HEK293 (cell line): ENCODE data around the gene PLCL2.

Experiments used
- CTCF ChIA-PET: fragments of 350-600 bp; formaldehyde crosslinking; extraction: SDS; loops from one replicate; lab custom pipeline; 2021; ENCODE audit warnings: antibody characterized with exemption; lab: Yijun Ruan, JAX
- POLR2A ChIA-PET: fragments of 300-600 bp; formaldehyde crosslinking; extraction: SDS; loops from one replicate; lab custom pipeline; 2020; ENCODE audit warnings: antibody characterized with exemption, inconsistent platforms; lab: Yijun Ruan, JAX
- H3K27ac ChIP-seq: fragments of 200-500 bp; sonication (Bioruptor generic); 2 replicates; pipeline ENCODE4 v1.5.1; 2014; ENCODE audit warnings: low read depth, low read length, control low read depth, inconsistent platforms; ENCODE audit errors: extremely low read depth
- H3K36me3 ChIP-seq, 2 experiments: fragments of 200-500 bp in 1 of 2; sonication (Bioruptor generic) in 1 of 2; 1 replicate in 1 of 2; 2 replicates in 1 of 2; pipeline ENCODE4 v1.5.1; 2014 to 2017; ENCODE audit warnings: inconsistent platforms in 2 of 2, low read length in 2 of 2; ENCODE audit not compliant: control insufficient read depth in 2 of 2, insufficient read depth in 1 of 2
- H3K4me1 ChIP-seq: fragments of 200-500 bp; sonication (Bioruptor generic); 2 replicates; pipeline ENCODE4 v1.5.1; 2014; ENCODE audit warnings: mild to moderate bottlenecking, low read length, inconsistent platforms; ENCODE audit not compliant: control insufficient read depth, insufficient read depth
- H3K4me3 ChIP-seq: 2 replicates; pipeline ENCODE4 v1.5.1; 2011; ENCODE audit warnings: low read depth, mild to moderate bottlenecking, control low read depth, low read length, moderate library complexity
- H3K9me3 ChIP-seq: fragments of 200-500 bp; sonication (Bioruptor generic); 2 replicates; pipeline ENCODE4 v1.5.1; 2014; ENCODE audit warnings: low read depth, low read length, inconsistent platforms; ENCODE audit not compliant: control insufficient read depth, insufficient read depth
- MEIS1 ChIP-seq: sonication (generic); formaldehyde crosslinking; IDR thresholded peaks from 2 replicates; pipeline ENCODE4 v1.8.1; 2022; ENCODE audit warnings: missing genetic modification reagents, mild to moderate bottlenecking, borderline replicate concordance
- SP3 ChIP-seq: fragments of 450-650 bp; formaldehyde crosslinking; IDR thresholded peaks from 2 replicates; pipeline ENCODE4 v1.5.1; 2016; ENCODE audit warnings: missing biosample characterization, missing genetic modification characterization
- ZNF132 ChIP-seq: fragments of 450-650 bp; formaldehyde crosslinking; IDR thresholded peaks from 2 replicates; pipeline ENCODE4 v1.5.1; 2017; ENCODE audit warnings: missing biosample characterization, missing genetic modification characterization, borderline replicate concordance
- ZNF157 ChIP-seq: fragments of 450-650 bp; formaldehyde crosslinking; IDR thresholded peaks from 2 replicates; pipeline ENCODE4 v1.5.1; 2016; ENCODE audit warnings: missing biosample characterization, missing genetic modification characterization
- ZNF18 ChIP-seq: fragments of 450-650 bp; formaldehyde crosslinking; IDR thresholded peaks from 2 replicates; pipeline ENCODE4 v1.5.1; 2016; ENCODE audit warnings: missing biosample characterization, missing genetic modification characterization
- ZNF184 ChIP-seq: fragments of 450-650 bp; IDR thresholded peaks from 2 replicates; pipeline ENCODE4 v1.5.1; 2018; ENCODE audit warnings: missing biosample characterization, mild to moderate bottlenecking, missing genetic modification characterization
- ZNF214 ChIP-seq: fragments of 450-650 bp; formaldehyde crosslinking; IDR thresholded peaks from 2 replicates; pipeline ENCODE4 v1.5.1; 2017; ENCODE audit warnings: missing biosample characterization, mild to moderate bottlenecking, missing genetic modification characterization, borderline replicate concordance
- ZNF302 ChIP-seq: fragments of 450-650 bp; formaldehyde crosslinking; IDR thresholded peaks from 2 replicates; pipeline ENCODE4 v1.5.1; 2016; ENCODE audit warnings: missing biosample characterization, missing genetic modification characterization, low read depth
- ZNF354C ChIP-seq: fragments of 450-650 bp; formaldehyde crosslinking; IDR thresholded peaks from 2 replicates; pipeline ENCODE4 v1.5.1; 2016; ENCODE audit warnings: missing biosample characterization, missing genetic modification characterization, low read depth, borderline replicate concordance
- ZNF362 ChIP-seq: fragments of 450-650 bp; formaldehyde crosslinking; IDR thresholded peaks from 2 replicates; pipeline ENCODE4 v1.5.1; 2016; ENCODE audit warnings: missing biosample characterization, missing genetic modification characterization
- ZNF391 ChIP-seq: fragments of 450-650 bp; formaldehyde crosslinking; IDR thresholded peaks from 2 replicates; pipeline ENCODE4 v1.5.1; 2016; ENCODE audit warnings: low read depth, missing biosample characterization, missing genetic modification characterization, borderline replicate concordance
- ZNF416 ChIP-seq: fragments of 450-650 bp; formaldehyde crosslinking; IDR thresholded peaks from 2 replicates; pipeline ENCODE4 v1.5.1; 2016; ENCODE audit warnings: missing biosample characterization, missing genetic modification characterization
- ZNF510 ChIP-seq: fragments of 450-650 bp; formaldehyde crosslinking; IDR thresholded peaks from 2 replicates; pipeline ENCODE4 v1.5.1; 2018; ENCODE audit warnings: mild to moderate bottlenecking, missing genetic modification characterization, missing biosample characterization; ENCODE audit not compliant: insufficient replicate concordance
- ZNF549 ChIP-seq: fragments of 450-650 bp; IDR thresholded peaks from 2 replicates; pipeline ENCODE4 v1.5.1; 2018; ENCODE audit warnings: missing biosample characterization, missing genetic modification characterization, mild to moderate bottlenecking, inconsistent platforms, moderate library complexity
- ZNF561 ChIP-seq: fragments of 450-650 bp; IDR thresholded peaks from 2 replicates; pipeline ENCODE4 v1.5.1; 2018; ENCODE audit warnings: missing biosample characterization, missing genetic modification characterization, borderline replicate concordance
- ZNF596 ChIP-seq: fragments of 450-650 bp; IDR thresholded peaks from 2 replicates; pipeline ENCODE4 v1.5.0; 2018; ENCODE audit warnings: missing biosample characterization, mild to moderate bottlenecking, missing genetic modification characterization, moderate library complexity
- ZNF623 ChIP-seq: fragments of 450-650 bp; formaldehyde crosslinking; IDR thresholded peaks from 2 replicates; pipeline ENCODE4 v1.5.1; 2016; ENCODE audit warnings: missing biosample characterization, missing genetic modification characterization
- ZNF664 ChIP-seq: fragments of 450-650 bp; formaldehyde crosslinking; IDR thresholded peaks from 2 replicates; pipeline ENCODE4 v1.5.1; 2016; ENCODE audit warnings: missing biosample characterization, missing genetic modification characterization
- ZNF670 ChIP-seq: fragments of 450-650 bp; formaldehyde crosslinking; IDR thresholded peaks from 2 replicates; pipeline ENCODE4 v1.5.1; 2016; ENCODE audit warnings: missing biosample characterization, missing genetic modification characterization, low read depth
- ZNF701 ChIP-seq: fragments of 450-650 bp; formaldehyde crosslinking; IDR thresholded peaks from 2 replicates; pipeline ENCODE4 v1.5.1; 2016; ENCODE audit warnings: missing biosample characterization, missing genetic modification characterization
- ZNF777 ChIP-seq: fragments of 450-650 bp; formaldehyde crosslinking; IDR thresholded peaks from 2 replicates; pipeline ENCODE4 v1.5.1; 2017; ENCODE audit warnings: missing biosample characterization, missing genetic modification characterization, borderline replicate concordance
- ZNF791 ChIP-seq: fragments of 450-650 bp; formaldehyde crosslinking; IDR thresholded peaks from 2 replicates; pipeline ENCODE4 v1.5.1; 2016; ENCODE audit warnings: missing biosample characterization, missing genetic modification characterization
- ZXDB ChIP-seq: fragments of 450-650 bp; formaldehyde crosslinking; IDR thresholded peaks from 2 replicates; pipeline ENCODE4 v1.5.1; 2016; ENCODE audit warnings: missing biosample characterization, missing genetic modification characterization

PLCL2 gene

GRCh38 chr3:17014284-17014683 lies 129.5 kb downstream of the PLCL2 start:
- TF ChIP-seq ZNF510 (no peak), ZXDB (tag by site-specific recombination) (no peak), ZNF157 (tag by site-specific recombination) (no peak), ZNF664 (tag by site-specific recombination) (no peak), ZNF777 (tag by site-specific recombination) (no peak), ZNF670 (no peak), ZNF701 (tag by site-specific recombination) (no peak), ZNF561 (tag by site-specific recombination) (no peak), ZNF18 (tag by site-specific recombination) (no peak), ZNF354C (tag by site-specific recombination) (no peak), SP3 (tag by site-specific recombination) (no peak), ZNF416 (no peak), ZNF132 (tag by site-specific recombination) (no peak), ZNF391 (tag by site-specific recombination) (no peak), ZNF596 (tag by site-specific recombination) (no peak)
- TF ChIP-seq, all 188 proteins: peak for 0
- CTCF ChIA-PET = no interaction called here
- Histone ChIP-seq H3K4me1 (0 out of 2 replicates have a peak, but pooled peaks cover 2% of the 10 kb centered on the region), H3K9me3 (no peaks in the 10 kb centered on the region), H3K36me3 (peaks cover 0 to 5% of the 10 kb centered on the region in 2 experiments; a peak in 2 of 3 replicates), H3K27ac (no peak overlapping the region), H3K4me3 (no peak overlapping the region)
- POLR2A ChIA-PET = interaction anchor here (0.6 kb wide), 1 partner anchor 343 kb away, joined by 3 read pairs; no protein-coding TSS in a partner anchor

GRCh38 chr3:17014709-17015108 lies 130.0 kb downstream of the PLCL2 start:
- Histone ChIP-seq H3K27ac (no peak overlapping the region), H3K36me3 (peaks cover 0 to 4% of the 10 kb centered on the region in 2 experiments; a peak in 2 of 3 replicates), H3K4me1 (0 out of 2 replicates have a peak, but pooled peaks cover 2% of the 10 kb centered on the region), H3K9me3 (no peaks in the 10 kb centered on the region), H3K4me3 (no peak overlapping the region)
- TF ChIP-seq ZNF184 (tag by site-specific recombination) (no peak), ZNF302 (tag by site-specific recombination) (no peak), ZNF549 (tag by site-specific recombination) (no peak), ZNF214 (tag by site-specific recombination) (no peak), ZNF362 (tag by site-specific recombination) (no peak), ZNF791 (no peak)
- POLR2A ChIA-PET = no interaction called here
- CTCF ChIA-PET = no interaction called here

GRCh38 chr3:17021614-17022013 lies 136.9 kb downstream of the PLCL2 start:
- Histone ChIP-seq H3K36me3 (no peaks in the 10 kb centered on the region), H3K4me3 (no peak overlapping the region), H3K27ac (no peak overlapping the region), H3K4me1 (no peaks in the 10 kb centered on the region), H3K9me3 (no peaks in the 10 kb centered on the region)
- ChIA-PET POLR2A (no interaction called here), CTCF (no interaction called here)
- no peak for TF ChIP-seq ZNF623 (tag by site-specific recombination)
- TF ChIP-seq MEIS1 (CRISPR knock-in tag) = no peak
